HUES64 (cell line): ENCODE results near the gene TTC31.
"Not testable (repeated sequence)": the region's sequence is repeated elsewhere in the genome, so short reads cannot be mapped to it uniquely, and the experiment has no call there.

Source experiments
- H3K27ac ChIP-seq: 2 replicates; pipeline ENCODE4 v1.7.0; 2013; ENCODE audit warnings: low read depth, low read length, inconsistent platforms
- H3K27me3 ChIP-seq: 2 replicates; pipeline ENCODE4 v1.6.1; 2013; ENCODE audit warnings: mild to moderate bottlenecking, low read length; ENCODE audit not compliant: insufficient read depth
- H3K36me3 ChIP-seq: 2 replicates; pipeline ENCODE4 v1.6.1; 2013; ENCODE audit warnings: mild to moderate bottlenecking, low read length; ENCODE audit not compliant: insufficient read depth
- H3K4me1 ChIP-seq: 2 replicates; pipeline ENCODE4 v1.6.1; 2013; ENCODE audit warnings: mild to moderate bottlenecking, low read length, moderate library complexity; ENCODE audit not compliant: insufficient read depth
- H3K4me3 ChIP-seq: 2 replicates; pipeline ENCODE4 v1.5.1; 2013; ENCODE audit warnings: mild to moderate bottlenecking, low read length, moderate library complexity
- H3K9ac ChIP-seq: 2 replicates; pipeline ENCODE4 v1.6.1; 2013; ENCODE audit warnings: mild to moderate bottlenecking, low read depth, low read length
- H3K9me3 ChIP-seq: 2 replicates; pipeline ENCODE4 v1.6.1; 2013; ENCODE audit warnings: low read depth, low read length; ENCODE audit not compliant: insufficient read depth
- WGBS: fragments of 150-250, 120-280 bp; methylation state at CpG from one replicate; pipeline ENCODE4 v1.1.7; 2013; ENCODE audit warnings: missing lambda C conversion rate; 5-methylcytosine and 5-hydroxymethylcytosine counted together

The TTC31 gene

GRCh38 chr2:74472945-74473258 is 10.0 kb upstream of the TTC31 start:
- Histone ChIP-seq H3K9me3 (no peaks in the 10 kb centered on the region), H3K4me1 (peaks cover 5% of the 10 kb centered on the region; the same call in 1 of the 2 replicates), H3K4me3 (peak overlapping the region; percentile 80), H3K9ac (peak overlapping the region; percentile 79), H3K27ac (peak overlapping the region; percentile 91), H3K27me3 (no peaks in the 10 kb centered on the region), H3K36me3 (peaks cover 22% of the 10 kb centered on the region)
- WGBS, result 30% methylated on average over 7 of the region's 7 CpGs

- Histone ChIP-seq H3K27me3 (no peaks in the 10 kb centered on the region), H3K4me3 (no peak overlapping the region), H3K9ac (no peak overlapping the region), H3K27ac (no peak overlapping the region), H3K4me1 (peaks cover 5% of the 10 kb centered on the region; the same call in 1 of the 2 replicates), H3K36me3 (peaks cover 27% of the 10 kb centered on the region), H3K9me3 (no peaks in the 10 kb centered on the region)
- WGBS, result 92% methylated on average over 6 of the region's 6 CpGs
Measured at GRCh38 chr2:74474481-74474880, 8.4 kb upstream of the TTC31 start.

DNA sequence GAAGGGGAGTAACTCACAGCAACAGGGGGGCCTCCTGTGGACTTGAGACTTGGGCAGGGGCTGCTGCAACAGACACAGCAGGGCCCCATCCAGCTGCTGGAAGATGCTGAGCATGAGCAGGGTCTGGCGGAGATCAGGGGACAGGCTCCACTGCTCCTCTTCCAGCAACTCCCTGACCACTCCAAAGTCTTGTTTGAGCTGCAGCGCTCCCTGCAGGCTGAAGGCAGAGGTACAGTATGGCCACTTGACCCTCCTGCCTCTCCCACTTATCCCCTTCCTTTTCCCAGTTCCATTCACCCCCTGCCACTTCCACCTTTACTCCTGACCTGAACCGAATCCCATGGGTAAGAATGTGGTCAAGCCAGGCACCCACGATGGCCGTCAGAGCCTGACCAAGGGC is 8.0 kb upstream of the TTC31 start:
- 84% methylated on average over 5 of the region's 5 CpGs for WGBS
- Histone ChIP-seq H3K27ac (no peak overlapping the region), H3K9ac (no peak overlapping the region), H3K36me3 (peaks cover 31% of the 10 kb centered on the region), H3K4me3 (no peak overlapping the region), H3K4me1 (peaks cover 5% of the 10 kb centered on the region; the same call in 1 of the 2 replicates), H3K27me3 (no peaks in the 10 kb centered on the region), H3K9me3 (no peaks in the 10 kb centered on the region)

DNA sequence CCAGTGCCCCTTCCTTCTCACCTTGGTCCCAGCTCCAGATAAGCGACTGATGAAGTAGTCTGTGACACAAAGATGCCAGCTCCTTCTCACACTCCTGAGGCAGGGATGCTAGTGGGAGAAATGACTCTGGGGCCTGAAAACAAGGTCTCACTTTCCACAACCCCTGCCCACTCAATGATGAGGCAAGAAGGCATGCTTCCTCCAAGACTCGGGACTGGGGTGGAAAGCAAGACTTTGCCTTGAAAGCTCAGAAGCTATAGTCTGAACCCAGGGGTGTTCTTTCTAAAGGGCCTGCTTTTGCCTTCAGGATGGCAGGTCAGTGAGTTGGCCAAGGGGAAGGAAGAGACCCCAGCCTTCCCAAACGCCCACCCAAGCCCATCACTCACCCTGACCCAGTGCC is 1.4 kb upstream of the TTC31 start:
- peaks cover 34% of the 10 kb centered on the region for H3K36me3 ChIP-seq
- H3K27me3 ChIP-seq, result no peaks in the 10 kb centered on the region
- no peak overlapping the region for H3K27ac ChIP-seq
- 0 out of 2 replicates have a peak overlapping the region, but pooled peaks have one; percentile 84 for H3K9ac ChIP-seq
- no peaks in the 10 kb centered on the region for H3K9me3 ChIP-seq
- H3K4me1 ChIP-seq, result 0 out of 2 replicates have a peak, but pooled peaks cover 3% of the 10 kb centered on the region
- H3K4me3 ChIP-seq, result peak overlapping the region; percentile 83
- 91% methylated on average over 3 of the region's 3 CpGs for WGBS

GRCh38 chr2:74481961-74482800 is 700 bp upstream of the TTC31 start:
- Histone ChIP-seq H3K27me3 (no peaks in the 10 kb centered on the region), H3K27ac (peak overlapping the region; percentile 47; the same call in 1 of the 2 replicates), H3K9me3 (no peaks in the 10 kb centered on the region), H3K36me3 (peaks cover 35% of the 10 kb centered on the region), H3K4me1 (0 out of 2 replicates have a peak, but pooled peaks cover 3% of the 10 kb centered on the region), H3K4me3 (peak overlapping the region; percentile 83), H3K9ac (peak overlapping the region; percentile 84)
- WGBS, result 1% methylated on average over 80 of the region's 80 CpGs

GRCh38 chr2:74483675-74484164 is 839 bp downstream of the TTC31 start:
- H3K27ac ChIP-seq, H3K9me3 ChIP-seq, H3K4me1 ChIP-seq, H3K27me3 ChIP-seq: not testable (repeated sequence)
- Histone ChIP-seq H3K9ac (0 out of 2 replicates have a peak overlapping the region, but pooled peaks have one; percentile 84), H3K4me3 (peak overlapping the region; percentile 83), H3K36me3 (peaks cover 35% of the 10 kb centered on the region)
- WGBS, result 86% methylated on average over 19 of the region's 19 CpGs

GRCh38 chr2:74486141-74486540 is 3.3 kb downstream of the TTC31 start:
- no peaks in the 10 kb centered on the region for H3K9me3 ChIP-seq
- H3K27me3 ChIP-seq, result no peaks in the 10 kb centered on the region
- H3K9ac ChIP-seq, result no peak overlapping the region
- no peak overlapping the region for H3K4me3 ChIP-seq
- no peak overlapping the region for H3K27ac ChIP-seq
- peaks cover 28% of the 10 kb centered on the region for H3K36me3 ChIP-seq
- WGBS, result 98% methylated on average over 2 of the region's 2 CpGs
- H3K4me1 ChIP-seq, result 0 out of 2 replicates have a peak, but pooled peaks cover 3% of the 10 kb centered on the region

DNA sequence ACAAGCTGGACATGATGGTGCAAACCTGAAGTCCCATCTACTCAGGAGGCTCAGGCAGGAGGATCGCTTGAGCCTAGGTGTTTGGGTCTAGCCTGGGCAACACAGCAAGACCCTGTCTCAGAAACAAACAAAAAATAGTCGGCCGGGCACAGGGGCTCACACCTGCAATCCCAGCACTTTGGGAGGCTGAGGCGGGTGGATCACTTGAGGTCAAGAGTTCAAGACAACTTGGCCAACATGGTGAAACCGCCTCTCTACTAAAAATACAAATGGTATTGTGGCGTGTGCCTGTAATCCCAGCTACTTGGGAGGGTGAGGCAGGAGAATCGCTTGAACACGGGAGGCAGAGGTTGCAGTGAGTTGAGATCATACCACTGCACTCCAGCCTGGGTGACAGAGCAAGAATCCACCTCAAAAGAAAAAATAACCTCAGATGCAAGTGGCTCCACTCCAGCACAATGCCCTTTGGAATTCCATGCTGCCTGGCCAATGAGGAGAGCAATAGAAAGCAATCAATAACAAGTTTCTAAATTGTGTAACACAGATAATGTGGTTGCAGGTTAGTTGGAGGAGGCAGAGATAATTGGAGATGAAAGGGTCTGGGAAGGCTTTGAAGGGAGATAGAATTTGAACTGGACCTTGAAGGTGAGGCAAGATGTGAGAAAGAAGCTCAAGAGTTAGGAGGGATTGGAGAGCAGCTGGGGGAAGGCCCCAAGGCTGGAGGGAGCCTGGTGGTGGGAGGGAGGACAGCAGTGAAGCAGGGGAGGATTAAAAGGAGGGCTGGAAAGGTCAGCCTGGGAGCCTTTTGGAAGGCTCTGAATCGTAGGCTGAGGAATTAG is 6.0 kb downstream of the TTC31 start:
- peaks cover 55% of the 10 kb centered on the region for H3K36me3 ChIP-seq
- no peak overlapping the region for H3K4me3 ChIP-seq
- H3K9ac ChIP-seq, result no peak overlapping the region
- H3K27me3 ChIP-seq, result no peaks in the 10 kb centered on the region
- no peak overlapping the region for H3K27ac ChIP-seq
- no peaks in the 10 kb centered on the region for H3K9me3 ChIP-seq
- WGBS, result 93% methylated on average over 9 of the region's 9 CpGs
- H3K4me1 ChIP-seq, result no peaks in the 10 kb centered on the region

DNA sequence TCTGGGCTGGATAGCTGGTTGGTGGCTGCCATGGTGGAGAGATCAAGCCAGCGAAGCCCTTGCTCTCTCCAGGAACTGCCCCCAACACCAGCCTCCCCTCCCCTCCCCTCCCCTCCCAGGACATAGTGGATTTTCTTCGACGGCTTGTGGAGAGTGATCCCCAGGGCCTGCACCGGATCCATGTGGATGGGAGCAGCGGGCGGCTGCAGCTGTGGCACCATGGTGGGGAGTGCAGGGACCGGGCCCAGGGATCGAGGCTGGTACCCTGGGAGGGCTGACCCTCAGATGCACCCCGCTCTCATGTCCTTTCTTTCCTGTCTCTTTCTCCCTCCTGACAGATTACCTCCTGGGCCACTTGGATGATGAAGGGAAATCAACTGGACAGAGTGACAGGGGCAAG is 7.0 kb downstream of the TTC31 start:
- H3K4me3 ChIP-seq, result no peak overlapping the region
- no peak overlapping the region for H3K27ac ChIP-seq
- peaks cover 59% of the 10 kb centered on the region for H3K36me3 ChIP-seq
- 93% methylated on average over 9 of the region's 9 CpGs for WGBS
- peaks cover 1% of the 10 kb centered on the region; the same call in 1 of the 2 replicates for H3K27me3 ChIP-seq
- no peak overlapping the region for H3K9ac ChIP-seq
- H3K9me3 ChIP-seq, result no peaks in the 10 kb centered on the region
- no peaks in the 10 kb centered on the region for H3K4me1 ChIP-seq

DNA sequence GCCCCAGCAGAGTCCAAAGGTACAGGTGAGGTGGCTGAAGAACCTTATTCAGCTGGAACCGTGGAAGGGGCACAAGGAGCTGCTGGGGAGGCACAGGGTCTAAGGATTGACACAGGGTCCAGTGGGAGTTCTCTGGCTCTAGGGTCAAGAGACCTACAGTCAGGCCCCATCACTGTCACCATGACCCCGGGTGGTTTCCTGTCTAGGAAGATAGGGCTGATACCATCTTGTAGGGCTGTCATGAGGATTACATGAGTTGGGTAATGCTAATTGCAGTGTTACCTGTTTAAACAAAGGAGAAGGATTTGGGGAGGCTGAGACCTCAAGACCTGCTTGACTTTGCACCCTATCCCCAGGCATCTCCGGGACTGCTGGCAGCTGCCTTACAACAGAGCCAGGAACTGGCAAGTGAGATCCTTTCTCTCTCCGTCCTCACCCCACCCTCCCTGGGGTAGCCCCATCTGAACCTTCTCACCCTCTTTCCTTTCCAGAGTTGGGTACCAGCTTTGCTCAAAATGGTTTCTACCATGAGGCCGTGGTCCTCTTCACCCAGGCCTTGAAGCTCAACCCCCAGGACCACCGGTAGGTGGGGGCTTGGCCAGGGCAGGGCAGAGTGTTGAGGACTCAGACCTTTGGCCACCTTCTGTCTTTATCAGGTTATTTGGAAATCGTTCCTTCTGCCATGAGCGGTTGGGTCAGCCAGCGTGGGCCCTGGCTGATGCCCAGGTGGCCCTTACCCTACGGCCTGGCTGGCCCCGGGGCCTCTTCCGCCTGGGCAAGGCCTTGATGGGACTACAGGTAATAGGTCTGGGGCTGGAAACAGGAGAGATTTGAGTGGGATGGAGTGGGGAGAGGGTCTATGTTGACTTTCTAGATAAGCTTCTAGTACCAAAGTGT is 9.0 kb downstream of the TTC31 start:
- no peak overlapping the region for H3K27ac ChIP-seq
- no peaks in the 10 kb centered on the region for H3K4me1 ChIP-seq
- H3K4me3 ChIP-seq, result no peak overlapping the region
- H3K9ac ChIP-seq, result no peak overlapping the region
- H3K36me3 ChIP-seq, result peaks cover 48% of the 10 kb centered on the region
- H3K9me3 ChIP-seq, result no peaks in the 10 kb centered on the region
- 95% methylated on average over 12 of the region's 12 CpGs for WGBS
- H3K27me3 ChIP-seq, result peaks cover 21% of the 10 kb centered on the region
